Skeletal muscle tissue (tissue), 4 donors: ENCODE measurements around the gene NECAB3. TPM values are rescaled to one million over a fixed set of nuclear protein-coding genes. Genes with fewer than 3 reads are reported as not detected.

ENCODE experiments used
- H3K27ac ChIP-seq: one replicate; pipeline ENCODE4 v1.7.0; 2013; ENCODE audit warnings: mild to moderate bottlenecking, low read depth, low read length, inconsistent platforms
- H3K27me3 ChIP-seq, 3 donors: one replicate each; pipeline ENCODE4 v1.7.0; 2013; ENCODE audit warnings: low read length in 3 of 3; ENCODE audit not compliant: control insufficient read depth in 3 of 3, insufficient read depth in 3 of 3
- H3K36me3 ChIP-seq, 3 donors: one replicate each; pipeline ENCODE4 v1.7.0; 2013; ENCODE audit warnings: low read length in 3 of 3; ENCODE audit not compliant: control insufficient read depth in 3 of 3, insufficient read depth in 3 of 3
- H3K4me1 ChIP-seq, 3 donors: one replicate each; pipeline ENCODE4 v1.7.0; 2013; ENCODE audit warnings: low read length in 3 of 3, mild to moderate bottlenecking in 3 of 3; ENCODE audit not compliant: control insufficient read depth in 3 of 3, insufficient read depth in 3 of 3
- H3K4me3 ChIP-seq, 3 donors: one replicate each; pipeline ENCODE4 v1.7.0; 2013; ENCODE audit warnings: low read length in 3 of 3
- H3K9ac ChIP-seq, 3 donors: one replicate each; pipeline ENCODE4 v1.7.0; 2013; ENCODE audit warnings: low read length in 3 of 3, mild to moderate bottlenecking in 3 of 3, moderate library complexity in 2 of 3, low read depth in 1 of 3
- H3K9me3 ChIP-seq, 3 donors: one replicate each; pipeline ENCODE4 v1.7.0; 2013; ENCODE audit warnings: low read length in 3 of 3; ENCODE audit not compliant: control insufficient read depth in 3 of 3
- total RNA-seq: library from RNA; depleted of rRNA; stranded (reverse); fragments of >200 nt; gene quantifications from one replicate; pipeline ENCODE4 v1.2.3, GENCODE V29; 2014
- donor health status: Osteomylitis.

Gene NECAB3
- total RNA-seq, 1 donor from 2014 or later: 32.4 TPM

DNA sequence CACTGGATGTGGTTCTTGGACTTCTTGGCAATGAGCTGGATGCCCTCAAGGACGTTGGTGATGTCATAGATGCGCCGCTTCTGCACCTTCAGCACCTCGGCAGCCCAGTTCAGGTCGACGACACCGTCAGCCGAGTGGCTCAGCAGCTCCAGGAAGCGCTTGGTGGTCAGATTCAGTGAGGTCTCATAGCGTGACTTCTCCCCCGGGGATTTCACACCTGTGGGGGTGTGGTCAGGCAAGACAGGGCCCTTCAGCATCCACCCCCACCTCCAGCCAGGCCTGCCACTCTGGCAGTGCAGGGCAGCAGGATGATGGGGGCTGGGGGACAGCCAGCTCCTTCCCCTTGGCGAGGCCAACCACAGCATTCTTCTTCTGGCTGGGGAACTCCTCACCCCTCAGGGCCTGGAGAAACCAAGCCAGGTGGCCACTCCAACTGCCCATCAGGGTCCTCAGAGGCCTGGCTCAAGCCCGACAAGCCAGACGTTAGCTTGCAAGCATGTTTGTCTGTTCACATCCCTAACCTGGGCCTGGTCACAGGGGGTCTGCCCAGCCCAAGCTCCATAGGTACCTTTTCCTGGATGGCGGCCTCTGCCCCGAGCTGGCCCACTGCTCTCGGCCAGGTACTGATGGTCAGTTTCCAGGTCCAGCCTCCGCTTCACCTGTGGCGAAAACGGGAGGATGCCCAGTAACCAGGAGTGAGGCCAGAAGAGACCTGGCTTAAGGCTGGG lies 5.7 kb upstream of the NECAB3 start:
- no peaks in the 10 kb centered on the region for H3K9me3 ChIP-seq
- no peak overlapping the region for H3K9ac ChIP-seq
- H3K4me1 ChIP-seq: peaks cover 5 to 27% (median 15%) of the 10 kb centered on the region in 3 donors
- H3K27me3 ChIP-seq: no peaks in the 10 kb centered on the region
- no peaks in the 10 kb centered on the region for H3K36me3 ChIP-seq
- no peak overlapping the region for H3K4me3 ChIP-seq
- no peak overlapping the region for H3K27ac ChIP-seq

DNA sequence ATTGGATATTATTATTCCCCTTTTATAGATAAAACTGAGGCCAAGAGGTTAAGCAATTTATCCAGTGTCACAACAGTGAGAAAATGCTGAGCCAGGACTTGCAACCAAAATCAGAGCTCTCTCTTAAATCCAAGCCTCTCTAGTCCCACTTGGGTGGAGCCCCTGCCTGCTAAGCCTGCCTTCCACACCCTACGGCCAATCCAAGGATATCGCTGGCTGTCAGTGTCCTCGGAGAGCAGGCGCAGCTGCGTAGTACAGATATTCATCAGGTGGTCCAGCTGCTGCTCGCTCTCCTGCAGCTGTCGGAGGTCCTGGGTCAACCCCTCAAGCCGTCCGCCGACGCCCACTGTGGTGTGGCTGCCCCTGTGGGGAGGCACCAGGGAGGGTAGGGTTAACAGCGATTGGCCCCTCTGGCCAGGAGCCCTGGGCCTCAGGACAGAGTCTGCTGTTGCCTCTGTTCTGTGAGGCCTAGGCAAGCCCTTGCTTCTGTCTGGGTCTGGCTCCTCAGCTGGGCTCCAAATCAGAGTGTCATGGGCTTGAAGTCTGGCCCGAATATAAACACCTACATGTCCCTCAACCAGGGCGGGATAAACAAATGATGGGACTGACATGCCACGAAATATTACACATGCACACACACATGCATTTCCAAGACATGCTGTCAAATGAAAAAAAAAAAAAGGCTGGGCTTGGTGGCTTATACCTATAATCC lies 3.9 kb upstream of the NECAB3 start:
- no peaks in the 10 kb centered on the region for H3K36me3 ChIP-seq
- H3K4me3 ChIP-seq: peak overlapping the region in 1 of 3 donors; percentile 13
- no peak overlapping the region for H3K9ac ChIP-seq
- peaks cover 16 to 32% (median 22%) of the 10 kb centered on the region in 3 donors for H3K4me1 ChIP-seq
- no peak overlapping the region for H3K27ac ChIP-seq
- no peaks in the 10 kb centered on the region for H3K9me3 ChIP-seq
- H3K27me3 ChIP-seq: no peaks in the 10 kb centered on the region

DNA sequence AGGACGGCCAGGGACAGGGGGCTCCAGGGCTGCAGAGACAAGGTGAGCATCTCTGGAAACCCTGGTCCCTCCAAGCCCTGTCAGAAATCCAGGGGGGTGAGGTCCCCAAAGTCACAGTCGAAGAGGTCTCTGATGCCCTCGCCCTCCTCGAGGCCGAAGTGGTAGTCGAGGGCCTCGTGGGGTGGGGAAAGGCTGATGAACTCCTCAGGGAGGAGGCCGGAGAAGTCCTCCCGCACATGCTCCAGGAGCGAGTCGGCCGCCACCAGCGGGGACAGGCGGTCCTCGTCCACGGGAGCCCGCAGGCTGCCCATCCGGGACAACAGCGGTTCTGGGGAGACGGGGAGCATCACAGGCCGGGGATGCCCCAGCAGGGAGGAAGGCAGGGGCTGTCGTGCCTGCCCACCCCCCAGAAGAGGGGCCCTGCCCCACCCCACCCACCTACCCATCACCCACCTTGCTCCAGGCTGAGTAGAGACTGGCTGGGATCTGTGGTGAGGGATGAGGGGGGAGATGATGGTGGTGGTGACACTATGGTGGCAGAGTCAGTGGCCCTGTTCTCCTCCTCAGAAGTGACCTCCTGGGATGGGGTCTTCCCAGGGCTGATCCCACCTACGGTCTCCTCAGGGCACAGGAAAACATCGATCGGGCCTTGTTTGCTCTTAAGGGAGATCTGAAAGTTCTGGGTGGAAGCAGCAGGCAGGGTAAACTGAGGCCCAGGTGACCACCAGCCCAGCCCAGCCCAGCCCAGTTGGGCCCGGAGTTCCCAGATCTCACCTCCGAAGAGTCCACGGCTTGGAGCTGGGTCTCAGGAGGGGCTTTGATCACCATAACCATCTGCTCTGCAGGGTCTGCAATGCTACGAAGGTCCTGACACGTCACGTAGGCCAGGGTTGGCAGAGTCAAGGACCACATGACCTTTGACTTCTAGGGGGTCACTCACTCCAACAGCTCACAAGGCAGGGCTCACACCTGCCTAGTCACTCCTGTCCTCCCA lies 2.7 kb upstream of the NECAB3 start:
- peaks cover under 1 to 1% (median under 1%) of the 10 kb centered on the region in 3 donors for H3K36me3 ChIP-seq
- H3K27me3 ChIP-seq: no peaks in the 10 kb centered on the region
- no peak overlapping the region for H3K9ac ChIP-seq
- H3K4me1 ChIP-seq: peaks cover 28 to 38% (median 32%) of the 10 kb centered on the region in 3 donors
- no peaks in the 10 kb centered on the region for H3K9me3 ChIP-seq
- H3K27ac ChIP-seq: no peak overlapping the region
- no peak overlapping the region for H3K4me3 ChIP-seq

DNA sequence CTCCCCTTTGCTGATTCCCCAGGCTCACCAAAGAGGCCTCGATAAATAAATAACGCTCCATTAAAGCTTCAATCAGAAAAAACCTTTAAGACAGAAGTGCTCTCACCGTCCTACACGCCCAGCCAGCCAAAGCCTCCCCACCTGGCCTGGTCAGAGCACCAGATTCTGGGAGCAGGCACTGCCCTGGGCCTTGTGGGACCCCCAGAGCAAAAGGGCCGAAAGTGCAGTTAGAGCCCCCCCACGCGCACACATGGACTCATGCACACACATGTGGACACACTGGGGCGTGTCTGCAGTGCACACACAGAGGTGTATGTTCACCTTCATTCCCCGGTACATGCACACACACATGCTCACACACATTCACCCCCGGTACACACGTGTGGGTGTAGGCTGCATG lies 1.9 kb upstream of the NECAB3 start:
- Histone ChIP-seq H3K27me3 (no peaks in the 10 kb centered on the region), H3K27ac (peak overlapping the region; percentile 71), H3K9me3 (no peaks in the 10 kb centered on the region), H3K4me3 (no peak overlapping the region), H3K9ac (peak overlapping the region in 1 of 3 donors; percentile 45), H3K4me1 (peaks cover 29 to 38% (median 35%) of the 10 kb centered on the region in 3 donors), H3K36me3 (peaks cover 7 to 8% (median 7%) of the 10 kb centered on the region in 3 donors)

DNA sequence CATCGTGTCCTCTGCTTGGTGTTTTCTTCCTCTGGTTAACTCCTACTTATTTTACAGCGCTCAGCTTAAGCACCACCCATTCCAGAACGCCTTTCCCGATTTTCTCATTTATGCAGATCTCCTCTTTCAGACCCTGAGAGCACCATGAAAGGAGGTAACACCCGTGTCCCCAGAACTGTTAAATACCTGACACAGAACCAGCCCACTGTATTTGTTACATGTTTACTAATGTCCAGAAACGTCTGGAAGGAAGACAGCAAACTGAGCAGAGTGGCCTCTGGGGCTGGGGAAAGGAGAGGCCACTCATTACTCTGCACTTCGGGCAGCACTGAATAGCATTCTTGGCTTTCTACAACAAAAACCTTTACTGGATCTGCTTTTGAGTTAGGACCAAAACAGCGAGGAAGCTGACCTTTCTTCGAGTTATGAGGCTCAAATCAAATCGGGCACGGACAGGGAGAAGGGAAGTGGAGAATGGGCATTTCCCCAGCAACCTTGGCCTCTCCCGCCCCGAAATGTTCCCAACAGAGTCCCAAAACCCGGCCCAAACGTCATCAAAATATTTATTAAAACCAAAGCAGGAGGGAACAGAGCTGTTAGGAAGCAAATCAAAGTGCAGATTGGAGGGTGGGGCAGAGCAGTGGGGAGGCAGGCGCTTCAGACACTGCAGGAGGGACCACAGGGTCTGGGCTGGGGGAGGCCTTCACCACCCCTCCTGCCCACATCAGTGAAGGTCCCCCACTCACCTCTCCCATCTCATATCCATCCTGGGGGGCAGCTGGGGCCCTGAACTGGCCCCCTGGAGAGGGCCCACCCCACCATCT lies 1.1 kb upstream of the NECAB3 start:
- no peaks in the 10 kb centered on the region for H3K27me3 ChIP-seq
- H3K9me3 ChIP-seq: no peaks in the 10 kb centered on the region
- H3K36me3 ChIP-seq: peaks cover 12 to 14% (median 13%) of the 10 kb centered on the region in 3 donors
- peaks cover 29 to 38% (median 38%) of the 10 kb centered on the region in 3 donors for H3K4me1 ChIP-seq
- peak overlapping the region; percentile 71 for H3K27ac ChIP-seq
- H3K4me3 ChIP-seq: peak overlapping the region; percentile 76 to 80 (median 80)
- H3K9ac ChIP-seq: peak overlapping the region in 2 of 3 donors; percentile 57 to 74

DNA sequence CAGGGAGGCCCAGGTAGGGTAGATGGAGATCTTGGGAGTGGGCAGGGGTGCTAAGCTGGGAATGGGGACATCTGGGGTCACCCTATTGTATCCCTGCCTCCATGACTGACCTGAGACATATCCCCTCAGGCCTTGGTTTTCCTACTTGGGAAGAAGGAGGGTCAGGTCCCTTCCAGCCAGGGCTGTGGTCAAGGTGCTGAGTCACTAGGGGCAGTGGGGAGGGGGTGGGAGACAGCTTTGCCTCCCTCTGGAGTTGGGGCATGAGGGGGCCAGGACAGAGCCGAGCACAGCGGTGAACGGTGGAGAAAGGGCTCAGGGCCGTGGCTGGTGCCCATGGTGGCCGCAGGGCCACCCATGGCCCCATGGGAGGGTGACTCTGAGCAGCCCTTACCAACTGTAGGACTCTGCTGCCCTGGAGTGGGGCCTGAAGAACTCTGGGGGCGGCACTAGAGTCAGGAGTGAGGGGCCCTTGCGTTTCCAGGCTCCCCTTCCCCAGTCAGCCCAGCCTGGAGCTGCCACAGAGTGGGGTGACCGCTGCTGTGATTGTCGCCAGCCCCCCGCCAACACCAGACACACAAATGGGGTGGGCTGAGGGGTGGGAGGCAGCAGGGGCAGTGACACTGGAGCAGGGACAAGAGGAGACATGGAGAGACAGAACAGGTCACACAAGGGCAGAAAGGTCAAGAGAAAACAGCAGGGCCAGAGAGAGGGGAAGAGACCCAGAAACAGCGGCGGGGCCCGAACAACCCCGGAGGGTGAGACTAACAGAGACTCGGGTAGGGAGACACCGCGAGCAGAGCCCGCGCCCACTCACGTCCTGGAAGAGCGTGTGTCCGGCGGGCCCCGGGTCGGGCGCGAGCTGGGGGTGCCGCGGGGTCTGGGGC lies 576 bp downstream of the NECAB3 start:
- Histone ChIP-seq H3K27ac (peak overlapping the region; percentile 81), H3K27me3 (no peaks in the 10 kb centered on the region), H3K36me3 (peaks cover 24 to 29% (median 26%) of the 10 kb centered on the region in 3 donors), H3K9me3 (no peaks in the 10 kb centered on the region), H3K4me3 (peak overlapping the region; percentile 80 to 85 (median 83)), H3K4me1 (peaks cover 32 to 42% (median 38%) of the 10 kb centered on the region in 3 donors), H3K9ac (peak overlapping the region; percentile 85 to 87 (median 87))

DNA sequence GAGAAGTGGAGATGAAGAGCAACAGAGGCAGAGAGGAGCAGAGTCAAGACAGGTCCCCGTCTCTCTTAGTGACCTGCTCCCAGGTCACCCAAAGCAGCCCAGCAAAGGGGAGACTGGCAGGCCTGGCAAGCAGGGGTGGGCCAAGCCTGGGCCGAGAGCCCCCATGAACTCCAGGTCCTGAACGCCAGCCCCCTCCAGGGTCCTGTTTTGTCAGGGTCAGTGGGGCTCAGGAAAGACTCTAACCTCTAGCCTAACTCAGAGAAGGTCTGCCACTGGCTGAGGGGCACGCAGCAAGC lies 1.2 kb downstream of the NECAB3 start:
- peak overlapping the region; percentile 81 for H3K27ac ChIP-seq
- H3K9ac ChIP-seq: peak overlapping the region; percentile 85 to 87 (median 87)
- H3K4me1 ChIP-seq: peaks cover 37 to 46% (median 42%) of the 10 kb centered on the region in 3 donors

DNA sequence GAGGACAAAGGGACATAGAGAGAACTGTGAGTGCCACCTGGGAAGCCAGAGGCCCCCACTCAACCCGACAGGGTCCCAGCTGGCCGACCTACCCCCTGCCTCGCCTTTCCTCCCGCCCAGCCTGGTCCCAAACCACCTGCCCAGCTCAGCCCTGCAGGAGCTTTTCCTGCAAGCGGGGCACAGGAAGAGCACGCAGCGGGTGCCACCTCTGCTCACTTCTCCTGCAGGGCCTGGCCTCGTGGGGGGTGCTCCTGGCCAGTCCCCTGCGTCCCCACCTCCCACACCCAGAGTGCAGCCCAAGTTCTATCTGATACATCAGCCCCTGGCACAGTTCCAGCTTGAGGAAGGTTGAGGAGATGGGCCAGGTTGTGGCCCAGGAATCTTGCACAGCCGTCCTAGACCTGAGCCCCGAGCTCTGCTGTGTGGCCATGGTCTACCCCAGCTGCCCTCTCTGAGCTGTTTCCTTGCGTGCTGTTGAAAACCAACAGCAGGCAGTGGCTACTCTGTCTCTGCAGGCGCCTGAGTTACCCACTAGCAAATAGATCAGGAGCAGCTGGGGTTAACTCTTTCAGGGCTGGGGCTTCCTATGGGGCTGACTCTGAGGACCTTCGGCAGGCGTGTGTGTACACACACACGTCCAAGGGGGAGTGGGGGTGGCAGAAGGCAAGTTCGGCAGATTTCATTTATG lies 1.7 kb downstream of the NECAB3 start:
- Histone ChIP-seq H3K4me3 (peak overlapping the region; percentile 80 to 85 (median 83)), H3K36me3 (peaks cover 27 to 33% (median 28%) of the 10 kb centered on the region in 3 donors), H3K4me1 (peaks cover 42 to 51% (median 43%) of the 10 kb centered on the region in 3 donors), H3K27me3 (no peaks in the 10 kb centered on the region), H3K27ac (peak overlapping the region; percentile 81), H3K9ac (peak overlapping the region; percentile 85 to 87 (median 87)), H3K9me3 (no peaks in the 10 kb centered on the region)

More for the DNA sequence above, 1.2 kb downstream of the NECAB3 start:
- Histone ChIP-seq H3K4me3 (peak overlapping the region; percentile 80 to 85 (median 83)), H3K27me3 (no peaks in the 10 kb centered on the region), H3K36me3 (peaks cover 27 to 33% (median 28%) of the 10 kb centered on the region in 3 donors), H3K9me3 (no peaks in the 10 kb centered on the region)
